ENCODE measurements around the gene KIF1B.

DNA sequence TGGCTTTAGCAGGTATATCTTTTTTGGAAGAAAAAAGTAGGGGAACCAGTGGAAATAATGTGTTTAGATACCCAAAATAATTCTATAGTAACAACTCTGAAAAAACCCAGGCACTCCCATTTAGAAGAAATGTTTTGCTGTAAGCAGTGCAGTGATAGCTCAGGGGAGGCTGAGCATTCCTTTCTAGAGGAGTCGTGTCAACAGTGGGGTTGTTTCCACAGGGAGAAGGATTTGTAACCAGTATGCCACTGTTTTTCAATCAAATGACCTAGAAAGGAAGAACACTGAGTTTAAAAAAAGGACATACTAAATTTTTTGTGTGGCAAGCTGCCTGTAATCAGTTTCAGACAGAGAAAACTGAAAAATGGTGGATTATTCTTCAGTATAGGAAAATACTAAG is 190.9 kb downstream of the KIF1B start:
- TF ChIP-seq, protein P1, sequence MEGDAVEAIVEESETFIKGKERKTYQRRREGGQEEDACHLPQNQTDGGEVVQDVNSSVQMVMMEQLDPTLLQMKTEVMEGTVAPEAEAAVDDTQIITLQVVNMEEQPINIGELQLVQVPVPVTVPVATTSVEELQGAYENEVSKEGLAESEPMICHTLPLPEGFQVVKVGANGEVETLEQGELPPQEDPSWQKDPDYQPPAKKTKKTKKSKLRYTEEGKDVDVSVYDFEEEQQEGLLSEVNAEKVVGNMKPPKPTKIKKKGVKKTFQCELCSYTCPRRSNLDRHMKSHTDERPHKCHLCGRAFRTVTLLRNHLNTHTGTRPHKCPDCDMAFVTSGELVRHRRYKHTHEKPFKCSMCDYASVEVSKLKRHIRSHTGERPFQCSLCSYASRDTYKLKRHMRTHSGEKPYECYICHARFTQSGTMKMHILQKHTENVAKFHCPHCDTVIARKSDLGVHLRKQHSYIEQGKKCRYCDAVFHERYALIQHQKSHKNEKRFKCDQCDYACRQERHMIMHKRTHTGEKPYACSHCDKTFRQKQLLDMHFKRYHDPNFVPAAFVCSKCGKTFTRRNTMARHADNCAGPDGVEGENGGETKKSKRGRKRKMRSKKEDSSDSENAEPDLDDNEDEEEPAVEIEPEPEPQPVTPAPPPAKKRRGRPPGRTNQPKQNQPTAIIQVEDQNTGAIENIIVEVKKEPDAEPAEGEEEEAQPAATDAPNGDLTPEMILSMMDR (IDR thresholded peaks at IDR 0.05; ENCODE audit: low read length) = no peak
- TF ChIP-seq EZH2 (optimal IDR thresholded peaks at IDR 0.05; ENCODE audit: low read depth, low read length) = no peak

Data from MM.1S (cell line).